GM12892 (cell line): ENCODE results near the gene YBX1.

Source experiments
- POLR2A ChIP-seq: IDR thresholded peaks from 2 replicates; pipeline ENCODE4 v1.6.1; 2011; ENCODE audit warnings: low read depth, low read length, control low read depth
- POLR2AphosphoS5 ChIP-seq: IDR thresholded peaks from 2 replicates; pipeline ENCODE4 v1.6.1; 2011; ENCODE audit warnings: low read depth, low read length, control low read depth

DNA sequence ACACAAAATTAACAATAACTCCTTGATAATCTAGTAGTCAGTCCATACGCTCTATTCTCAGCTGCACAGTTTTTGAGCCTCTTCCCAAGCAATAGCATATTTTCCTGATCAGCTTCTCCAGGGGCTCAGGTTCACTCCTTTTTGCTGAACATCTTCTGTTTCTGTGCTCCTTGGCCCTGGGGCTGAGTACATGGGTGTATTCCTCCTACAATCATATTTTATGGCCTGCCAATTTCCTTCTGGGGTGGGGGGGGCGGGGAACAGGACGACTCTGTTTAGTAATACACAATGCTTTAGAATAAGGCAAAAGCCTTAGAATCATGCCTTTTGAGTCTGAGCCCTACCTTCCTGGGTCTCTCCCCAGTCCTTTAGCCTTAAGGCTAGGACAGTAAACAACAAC, 49.4 kb downstream of the YBX1 start:
- TF ChIP-seq POLR2A (no peak), POLR2AphosphoS5 (no peak)
